Colon (tissue), 2 donors: ENCODE data around the gene ANKLE1.
A peak's percentile ranks its signal among the peaks of the same experiment; 100 is the strongest.

Experiments used
- FAIRE-seq: peaks from 2 replicates; lab custom pipeline; 2012; peaks lifted over from hg19 to GRCh38; lab: Jason Lieb, UNC
- donor health status: control.
- donor health status: control.

The ANKLE1 gene

GRCh38 chr19:17305517-17306284, 24.0 kb downstream of the ANKLE1 start, which contains the start of gene MRPL34:
MRPL34 (plus strand) TSS chr19:17305872; CDS start chr19:17305893, 21 bp downstream.
- FAIRE-seq: peak; percentile 33

- no peak for FAIRE-seq
Observed at GRCh38 chr19:17306285-17306714, 24.6 kb downstream of the ANKLE1 start.

GRCh38 chr19:17307876-17308377, 26.2 kb downstream of the ANKLE1 start:
- no peak for FAIRE-seq

DNA sequence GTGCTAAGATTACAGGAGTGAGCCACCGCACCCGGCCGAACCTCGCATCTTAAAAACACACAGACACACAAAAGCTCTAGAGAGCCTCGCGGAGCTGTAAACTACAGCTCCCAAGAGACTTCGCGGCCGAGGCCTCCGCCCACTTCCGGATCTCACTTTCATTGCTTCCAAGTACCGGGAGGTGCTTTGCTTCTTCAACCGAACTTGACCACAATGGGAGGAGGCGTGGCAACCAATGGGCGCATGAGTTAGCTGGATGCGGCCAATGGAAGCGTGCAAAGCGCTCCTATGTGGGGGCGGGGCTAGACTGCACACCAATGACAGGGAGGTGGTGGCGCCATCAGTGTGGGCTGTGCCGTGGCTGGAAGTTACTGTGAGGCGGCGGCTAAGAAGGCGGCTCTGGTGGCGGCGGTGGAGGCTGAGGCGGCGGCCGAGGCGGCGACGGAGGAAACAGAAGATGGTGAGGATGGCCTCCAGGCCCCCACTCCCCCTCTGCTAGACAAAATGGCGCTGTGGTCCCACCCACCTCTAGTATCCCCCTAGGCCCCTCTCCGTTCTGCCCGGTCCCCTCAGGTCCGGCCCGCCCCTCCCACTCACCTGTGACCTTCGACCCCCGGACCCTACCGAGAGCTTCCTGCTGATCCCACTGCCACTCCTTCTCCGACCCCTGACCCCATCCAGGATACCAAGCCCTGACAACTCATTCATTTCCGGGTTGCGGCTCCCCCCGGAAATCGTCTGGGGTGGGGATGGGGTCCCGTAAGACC, 27.7 kb downstream of the ANKLE1 start, which contains the start of gene DDA1:
Gene DDA1, plus strand, starts transcription at position 366 of the 767 bp plus-strand sequence. Its CDS starts 92 bp downstream, at position 458.
- peak; percentile 98 for FAIRE-seq

DNA sequence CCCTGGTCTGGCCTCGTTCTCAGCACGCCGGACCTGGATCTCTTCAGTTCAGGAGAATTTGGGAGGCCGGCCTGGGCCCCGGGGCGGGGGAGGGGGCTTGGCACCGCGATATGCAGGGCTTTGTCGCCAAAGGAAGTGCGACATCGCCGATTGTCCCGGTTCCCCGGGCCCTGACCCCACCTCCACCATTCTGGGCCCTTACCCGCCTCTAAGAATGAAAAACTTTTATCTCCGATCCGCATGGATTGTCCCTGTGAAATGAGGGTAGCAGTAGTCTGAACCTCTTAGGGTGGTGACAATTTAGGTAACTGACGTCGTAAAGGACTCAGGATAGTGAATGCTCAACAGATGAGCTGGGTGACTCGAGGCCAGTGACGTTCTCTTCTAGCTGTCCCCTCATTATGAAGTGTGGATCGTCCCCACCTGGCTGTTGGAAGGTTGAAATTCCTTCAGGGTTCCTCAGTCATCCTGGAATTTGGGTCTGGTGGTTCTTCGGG, 28.3 kb downstream of the ANKLE1 start:
- FAIRE-seq: no peak

GRCh38 chr19:17311455-17312188, 29.9 kb downstream of the ANKLE1 start:
- no peak for FAIRE-seq

GRCh38 chr19:17312189-17313113, 30.8 kb downstream of the ANKLE1 start:
- no peak for FAIRE-seq

GRCh38 chr19:17314007-17314593, 32.4 kb downstream of the ANKLE1 start:
- no peak for FAIRE-seq

GRCh38 chr19:17318966-17319365, 37.3 kb downstream of the ANKLE1 start:
- FAIRE-seq: no peak

GRCh38 chr19:17319473-17320238, 38.0 kb downstream of the ANKLE1 start:
- FAIRE-seq: no peak

DNA sequence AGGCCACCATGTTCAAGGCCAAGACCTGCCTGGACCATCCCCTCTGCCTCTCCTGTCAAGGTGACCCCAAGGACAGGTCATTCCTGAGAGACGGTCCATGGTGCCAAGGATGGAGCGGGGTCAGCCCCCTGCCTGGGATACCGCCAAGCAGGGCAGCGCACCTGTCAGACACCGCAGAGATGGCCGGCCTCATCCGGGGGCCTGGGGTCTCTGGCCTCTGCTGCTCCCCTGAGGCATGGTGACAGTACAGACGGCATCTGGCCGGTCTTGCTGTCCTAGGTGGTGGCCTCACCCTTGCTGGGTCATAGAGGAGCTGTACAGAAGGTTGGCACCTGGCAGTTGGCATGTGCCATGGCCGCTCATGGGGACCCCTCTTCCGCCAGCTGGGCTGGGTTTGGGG, 38.7 kb downstream of the ANKLE1 start:
- FAIRE-seq: no peak

DNA sequence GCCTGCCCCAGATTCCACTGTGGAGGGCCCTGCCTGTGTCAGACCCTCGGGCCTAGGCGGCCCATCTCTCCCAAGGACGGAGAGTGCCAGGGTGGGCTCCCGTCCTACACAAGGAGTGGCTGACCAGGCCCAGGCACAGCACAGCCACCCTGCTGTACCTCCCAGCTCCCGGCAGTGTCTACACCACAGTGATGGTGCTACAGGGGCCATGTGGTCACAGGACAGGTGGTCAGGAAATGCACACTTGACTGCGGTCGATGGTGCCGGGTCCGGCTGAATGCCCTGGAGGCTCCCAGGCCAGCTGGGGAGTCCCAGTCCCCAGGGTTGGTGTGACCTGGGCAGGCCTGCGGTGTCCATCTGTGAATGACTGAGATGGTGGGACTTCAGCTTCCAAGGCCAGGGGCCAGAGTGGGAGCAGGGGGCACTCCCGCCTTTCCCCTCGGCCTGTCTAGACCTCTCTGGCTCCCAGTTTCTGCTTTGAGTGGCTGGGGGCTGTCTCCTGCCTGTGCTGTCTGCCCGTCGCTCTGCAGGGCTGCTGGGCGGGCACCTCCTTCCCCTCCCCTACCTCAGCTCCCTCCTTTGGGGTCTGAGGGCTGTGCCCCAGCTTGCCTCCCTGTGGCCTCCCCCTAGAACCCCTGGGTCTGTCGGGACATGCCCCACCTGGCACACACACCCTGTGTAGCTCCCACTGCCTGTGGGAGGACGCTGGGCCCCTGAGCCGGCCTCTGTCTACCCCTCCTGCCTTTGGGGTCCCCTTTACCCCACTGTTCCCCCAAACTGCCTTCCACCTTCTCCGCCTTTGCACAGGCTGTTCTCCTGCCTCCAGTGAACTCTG, 40.2 kb downstream of the ANKLE1 start:
- FAIRE-seq: no peak

- FAIRE-seq: no peak
Observed at GRCh38 chr19:17322854-17323253, 41.2 kb downstream of the ANKLE1 start.

GRCh38 chr19:17323300-17323963, 41.7 kb downstream of the ANKLE1 start:
- FAIRE-seq: no peak

GRCh38 chr19:17323964-17324332, 42.2 kb downstream of the ANKLE1 start:
- no peak for FAIRE-seq

- no peak for FAIRE-seq
Observed at GRCh38 chr19:17324357-17325114, 42.8 kb downstream of the ANKLE1 start.

GRCh38 chr19:17325133-17325532, 43.4 kb downstream of the ANKLE1 start:
- no peak for FAIRE-seq
